ENCODE results near the gene STRBP. TPM values are rescaled to one million over a fixed set of nuclear protein-coding genes. Genes with fewer than 3 reads are reported as not detected.

Gene STRBP
- total RNA-seq, 1 donor from 2014 or later, result 17.3 TPM

DNA sequence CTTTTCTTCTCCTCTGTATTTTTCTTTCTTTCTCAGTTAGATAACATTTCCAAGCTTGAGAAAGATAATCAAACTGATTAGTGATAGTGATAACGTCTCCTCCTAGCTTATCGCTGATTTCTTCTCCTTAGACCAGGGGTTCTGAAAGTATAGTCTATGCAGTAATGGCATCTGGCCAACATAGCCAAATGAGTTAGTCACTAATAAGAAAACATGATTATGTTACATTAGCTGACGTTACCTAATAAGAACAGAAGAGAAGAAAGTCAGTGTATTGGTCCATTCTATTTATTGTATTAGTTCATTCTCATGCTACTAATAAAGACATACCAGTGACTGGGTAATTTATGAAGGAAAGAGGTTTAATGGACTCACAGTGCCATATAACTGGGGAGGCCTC, 111.2 kb downstream of the STRBP start:
- H3K36me3 Mint-ChIP-seq (ENCODE audit: unreplicated experiment), result peaks cover 6% of the 10 kb centered on the region
- no peak for DNase-seq (ENCODE audit: extremely low spot score, unreplicated experiment)
- no peaks in the 10 kb centered on the region for H3K9me3 Mint-ChIP-seq (ENCODE audit: unreplicated experiment)
- H3K27me3 Mint-ChIP-seq (ENCODE audit: unreplicated experiment), result no peaks in the 10 kb centered on the region
- H3K4me1 Mint-ChIP-seq (ENCODE audit: unreplicated experiment), result no peaks in the 10 kb centered on the region
- no peak overlapping the region for H3K4me3 Mint-ChIP-seq (ENCODE audit: unreplicated experiment)
- H3K27ac Mint-ChIP-seq (ENCODE audit: unreplicated experiment), result no peak overlapping the region
- TF ChIP-seq CTCF (IDR thresholded peaks at IDR 0.05), result no peak

GRCh38 chr9:123150708-123151503, 117.5 kb downstream of the STRBP start:
- Mint-ChIP-seq H3K27ac (ENCODE audit: unreplicated experiment) (no peak overlapping the region), H3K36me3 (ENCODE audit: unreplicated experiment) (peaks cover 7% of the 10 kb centered on the region), H3K27me3 (ENCODE audit: unreplicated experiment) (no peaks in the 10 kb centered on the region), H3K4me3 (ENCODE audit: unreplicated experiment) (no peak overlapping the region), H3K9me3 (ENCODE audit: unreplicated experiment) (peaks cover 6% of the 10 kb centered on the region), H3K4me1 (ENCODE audit: unreplicated experiment) (no peaks in the 10 kb centered on the region)
- DNase-seq (ENCODE audit: extremely low spot score, unreplicated experiment), result no peak
- TF ChIP-seq CTCF (IDR thresholded peaks at IDR 0.05), result no peak

DNA sequence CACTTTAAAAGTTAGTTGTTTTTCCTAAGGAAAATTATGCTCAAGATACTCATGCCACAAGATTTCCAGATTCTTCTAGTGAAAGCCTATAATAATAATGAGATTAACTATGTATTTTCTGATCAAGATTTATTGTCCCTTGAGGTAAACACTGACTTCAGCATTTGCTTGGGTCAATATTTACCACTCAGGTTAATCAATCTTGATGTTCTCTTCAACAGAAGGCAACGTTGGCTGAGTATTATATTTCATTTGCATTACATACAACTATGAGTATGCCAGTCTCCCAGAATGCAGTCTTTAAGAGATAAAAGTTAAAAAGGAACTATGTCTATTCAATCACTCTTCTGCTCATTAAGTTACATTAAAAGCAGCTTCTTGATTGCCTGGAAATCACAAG, 119.3 kb downstream of the STRBP start:
- DNase-seq (ENCODE audit: extremely low spot score, unreplicated experiment), result no peak
- Mint-ChIP-seq H3K27ac (ENCODE audit: unreplicated experiment) (no peak overlapping the region), H3K27me3 (ENCODE audit: unreplicated experiment) (no peaks in the 10 kb centered on the region), H3K9me3 (ENCODE audit: unreplicated experiment) (peaks cover 6% of the 10 kb centered on the region), H3K4me3 (ENCODE audit: unreplicated experiment) (no peak overlapping the region), H3K4me1 (ENCODE audit: unreplicated experiment) (no peaks in the 10 kb centered on the region), H3K36me3 (ENCODE audit: unreplicated experiment) (peaks cover 15% of the 10 kb centered on the region)
- no peak for TF ChIP-seq CTCF (IDR thresholded peaks at IDR 0.05)

GRCh38 chr9:123138163-123138562, 130.2 kb downstream of the STRBP start:
- no peak overlapping the region for H3K27ac Mint-ChIP-seq (ENCODE audit: unreplicated experiment)
- peaks cover 7% of the 10 kb centered on the region for H3K4me1 Mint-ChIP-seq (ENCODE audit: unreplicated experiment)
- no peak for TF ChIP-seq CTCF (IDR thresholded peaks at IDR 0.05)
- no peak for DNase-seq (ENCODE audit: extremely low spot score, unreplicated experiment)
- H3K36me3 Mint-ChIP-seq (ENCODE audit: unreplicated experiment), result peaks cover 3% of the 10 kb centered on the region
- H3K9me3 Mint-ChIP-seq (ENCODE audit: unreplicated experiment), result no peaks in the 10 kb centered on the region
- H3K27me3 Mint-ChIP-seq (ENCODE audit: unreplicated experiment), result no peaks in the 10 kb centered on the region
- no peak overlapping the region for H3K4me3 Mint-ChIP-seq (ENCODE audit: unreplicated experiment)

DNA sequence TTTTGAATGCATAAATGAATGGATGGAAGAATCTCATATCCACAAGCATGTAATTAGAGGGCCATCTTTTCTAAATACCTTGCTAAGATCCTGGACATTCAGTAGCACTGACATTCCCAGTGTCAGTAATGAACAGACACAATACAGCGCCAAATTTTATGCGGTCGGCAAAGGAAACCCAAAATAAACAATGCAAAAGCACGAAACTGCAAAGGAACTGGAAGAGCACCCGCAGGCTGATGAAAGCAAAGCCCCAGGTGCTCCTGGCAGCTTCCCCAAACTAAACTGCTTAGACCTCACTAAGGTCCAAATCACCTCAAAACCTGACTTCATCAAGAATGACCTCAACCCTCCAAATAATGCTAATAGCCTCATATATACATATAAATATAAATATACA, 133.0 kb downstream of the STRBP start:
- Mint-ChIP-seq H3K27ac (ENCODE audit: unreplicated experiment) (no peak overlapping the region), H3K4me3 (ENCODE audit: unreplicated experiment) (no peak overlapping the region)

More for the DNA sequence above, 133.0 kb downstream of the STRBP start:
- Mint-ChIP-seq H3K36me3 (ENCODE audit: unreplicated experiment) (peaks cover 3% of the 10 kb centered on the region), H3K9me3 (ENCODE audit: unreplicated experiment) (no peaks in the 10 kb centered on the region), H3K27me3 (ENCODE audit: unreplicated experiment) (no peaks in the 10 kb centered on the region), H3K4me1 (ENCODE audit: unreplicated experiment) (no peaks in the 10 kb centered on the region)
- TF ChIP-seq CTCF (IDR thresholded peaks at IDR 0.05), result no peak
- no peak for DNase-seq (ENCODE audit: extremely low spot score, unreplicated experiment)
